Spleen (tissue), 11 donors: ENCODE measurements around the gene PSENEN. TPM values are rescaled to one million over a fixed set of nuclear protein-coding genes. Genes with fewer than 3 reads are reported as not detected.

Source experiments
- DNase-seq: peaks from one replicate; pipeline ENCODE4 v3.0.0-alpha.2; 2020
- H3K27ac ChIP-seq, 8 donors: fragments of 200-600 bp; sonication (generic) in 7 of 8; 1 replicate in 4 of 8; 2 replicates in 4 of 8; pipeline versions ENCODE4 v1.5.0 to v1.8.0; 2016 to 2021; ENCODE audit warnings: inconsistent platforms in 4 of 8, mild to moderate bottlenecking in 4 of 8, moderate library complexity in 1 of 8
- H3K27me3 ChIP-seq, 7 donors: fragments of 200-600 bp; sonication (generic) in 6 of 7; replicated peaks in 1 of 7; 1 replicate in 4 of 7; 2 replicates in 3 of 7; pipeline versions ENCODE4 v1.5.0 to v1.8.0; 2016 to 2021; ENCODE audit warnings: inconsistent platforms in 3 of 7, mild to moderate bottlenecking in 1 of 7
- H3K36me3 ChIP-seq, 6 donors: fragments of 200-600 bp; sonication (generic) in 5 of 6; 1 replicate in 4 of 6; 2 replicates in 2 of 6; pipeline versions ENCODE4 v1.5.0 to v1.8.0; 2016 to 2021; ENCODE audit warnings: inconsistent platforms in 2 of 6
- H3K4me1 ChIP-seq, 6 donors: fragments of 200-600 bp; sonication (generic) in 5 of 6; 1 replicate in 3 of 6; 2 replicates in 3 of 6; pipeline versions ENCODE4 v1.5.0 to v1.8.0; 2016 to 2021; ENCODE audit warnings: inconsistent platforms in 3 of 6
- H3K4me3 ChIP-seq, 8 donors: fragments of 200-600 bp; sonication (generic) in 7 of 8; 1 replicate in 4 of 8; 2 replicates in 4 of 8; pipeline versions ENCODE4 v1.5.0 to v1.8.0; 2016 to 2021; ENCODE audit warnings: inconsistent platforms in 4 of 8, mild to moderate bottlenecking in 4 of 8, moderate library complexity in 2 of 8
- H3K9me3 ChIP-seq, 8 donors: fragments of 200-600 bp; sonication (generic) in 7 of 8; 1 replicate in 4 of 8; 2 replicates in 4 of 8; pipeline versions ENCODE4 v1.5.0 to v1.8.0; 2016 to 2021; ENCODE audit warnings: inconsistent platforms in 4 of 8
- POLR2A ChIP-seq, 3 donors: fragments of 450-650 bp; IDR thresholded peaks; one replicate each; pipeline ENCODE4 v1.5.1; 2017; ENCODE audit warnings: antibody characterized with exemption in 3 of 3, mild to moderate bottlenecking in 1 of 3
- POLR2AphosphoS5 ChIP-seq, 3 donors: sonication (generic); formaldehyde crosslinking; IDR thresholded peaks; one replicate each; pipeline ENCODE4 v1.5.1; 2017; ENCODE audit warnings: antibody characterized with exemption in 3 of 3
- WGBS, 5 donors: extraction: QIAGEN DNeasy Blood & Tissue Kit in 3 of 5; methylation state at CpG; one replicate each; pipeline versions ENCODE4 v1.1.5 to v1.1.7; 2013 to 2018; 5-methylcytosine and 5-hydroxymethylcytosine counted together
- intact Hi-C: fragments of 100-400 bp; cut with DNase I; formaldehyde crosslinking; loops from one replicate; pipeline ENCODE4 v1.15.0; 2023; ENCODE audit warnings: low total_unique reads
- polyA plus RNA-seq, 3 donors: library from polyadenylated mRNA; stranded (reverse); fragments of 200-250 nt; gene quantifications; one replicate each; pipeline ENCODE4 v1.2.1, GENCODE V29; 2013
- total RNA-seq, 7 donors: library from RNA; depleted of rRNA in 3 of 7; stranded (reverse); fragments of >200 nt in 3 of 7; fragmentation: NEBNext Ultra II Directional in 4 of 7; extraction: Animal tissue kit (Norgen Biotek cat#: 25700) in 4 of 7; gene quantifications; one replicate each; pipeline versions ENCODE4 v1.1.0 to v1.2.1, GENCODE V29; 2016 to 2021
- TF ChIP-seq, protein P1 (sequence below), 11 experiments: fragments of 200-600 bp in 7 of 11; fragments of 450-650 bp in 4 of 11; sonication (generic) in 4 of 11; IDR thresholded peaks in 8 of 11; conservative IDR thresholded peaks in 3 of 11; 1 replicate in 7 of 11; 2 replicates in 4 of 11; pipeline versions ENCODE4 v1.4.0 to v1.8.0; 2016 to 2021; ENCODE audit warnings: antibody characterized with exemption in 11 of 11, inconsistent platforms in 4 of 11, mild to moderate bottlenecking in 1 of 11
- donor health status: healthy with polysubstance abuse.
- donor health status: DM: no; HTN: no; CAD: no; lungs with moderate emphysema.
- donor health status: DM: no; HTN: no; CAD: no.
- donor health status: Bipolar disorder and iron deficiency.
- donor health status: healthy.
- donor health status: DM: no; HTN: no; CAD: no.
- donor health status: DM: yes; HTN: yes; CAD: no.

The PSENEN gene
- total and polyA plus RNA-seq, 10 donors: 37.5 to 71.3 (median 51.0) TPM

DNA sequence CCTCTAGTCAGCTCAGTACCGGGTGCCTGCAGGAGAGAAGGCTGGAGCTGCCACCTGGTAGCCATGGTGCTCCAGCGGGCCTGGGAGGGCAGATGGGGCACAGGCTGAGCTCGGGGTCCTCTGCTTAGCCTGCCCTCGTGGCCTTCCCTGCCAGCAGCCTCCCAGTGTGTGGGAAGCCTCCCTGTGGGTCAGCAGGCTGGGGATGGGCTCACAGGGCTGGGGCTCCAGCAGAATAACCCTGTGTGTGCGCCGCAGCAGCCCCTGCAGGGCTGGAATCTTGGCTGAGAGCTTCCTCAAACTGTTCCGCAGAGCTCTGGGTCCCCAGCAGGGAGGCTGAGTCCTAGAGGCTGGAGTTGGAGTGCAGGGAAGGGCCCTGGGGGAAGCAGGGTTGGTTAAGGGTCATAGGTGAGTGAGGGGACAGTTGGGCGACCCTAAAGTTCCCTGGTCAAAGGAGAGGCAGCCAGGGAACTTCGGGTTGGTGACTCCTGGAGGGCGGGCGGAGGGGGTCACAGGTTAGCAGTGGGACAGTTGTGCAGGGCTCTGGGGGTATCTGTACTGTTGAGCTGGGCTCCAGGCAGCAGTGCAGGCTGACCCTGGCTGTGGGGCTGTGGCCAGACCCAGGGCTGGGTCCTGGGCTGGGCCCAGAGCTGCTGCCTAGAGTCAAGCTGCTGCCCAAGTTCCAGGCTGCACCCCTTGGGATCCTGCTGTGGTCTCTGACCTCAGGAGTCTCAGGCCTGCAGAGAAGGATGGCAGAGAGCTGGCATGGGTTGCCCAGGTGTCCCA, 43.9 kb downstream of the PSENEN start:
- Histone ChIP-seq H3K36me3 (peaks cover 0 to 34% (median 5%) of the 10 kb centered on the region in 6 donors), H3K9me3 (no peaks in the 10 kb centered on the region), H3K4me3 (no peak overlapping the region), H3K4me1 (no peaks in the 10 kb centered on the region), H3K27me3 (peaks cover 0 to 24% (median 0%) of the 10 kb centered on the region in 7 donors), H3K27ac (no peak overlapping the region)
- intact Hi-C loops: no loop called here
- TF ChIP-seq, protein P1, sequence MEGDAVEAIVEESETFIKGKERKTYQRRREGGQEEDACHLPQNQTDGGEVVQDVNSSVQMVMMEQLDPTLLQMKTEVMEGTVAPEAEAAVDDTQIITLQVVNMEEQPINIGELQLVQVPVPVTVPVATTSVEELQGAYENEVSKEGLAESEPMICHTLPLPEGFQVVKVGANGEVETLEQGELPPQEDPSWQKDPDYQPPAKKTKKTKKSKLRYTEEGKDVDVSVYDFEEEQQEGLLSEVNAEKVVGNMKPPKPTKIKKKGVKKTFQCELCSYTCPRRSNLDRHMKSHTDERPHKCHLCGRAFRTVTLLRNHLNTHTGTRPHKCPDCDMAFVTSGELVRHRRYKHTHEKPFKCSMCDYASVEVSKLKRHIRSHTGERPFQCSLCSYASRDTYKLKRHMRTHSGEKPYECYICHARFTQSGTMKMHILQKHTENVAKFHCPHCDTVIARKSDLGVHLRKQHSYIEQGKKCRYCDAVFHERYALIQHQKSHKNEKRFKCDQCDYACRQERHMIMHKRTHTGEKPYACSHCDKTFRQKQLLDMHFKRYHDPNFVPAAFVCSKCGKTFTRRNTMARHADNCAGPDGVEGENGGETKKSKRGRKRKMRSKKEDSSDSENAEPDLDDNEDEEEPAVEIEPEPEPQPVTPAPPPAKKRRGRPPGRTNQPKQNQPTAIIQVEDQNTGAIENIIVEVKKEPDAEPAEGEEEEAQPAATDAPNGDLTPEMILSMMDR (IDR thresholded peaks at IDR 0.05 in 8 of 11, conservative IDR thresholded peaks at IDR 0.05 in 3 of 11): no peak
- no peak for TF ChIP-seq POLR2AphosphoS5 (IDR thresholded peaks at IDR 0.05)
- no peak for TF ChIP-seq POLR2A (IDR thresholded peaks at IDR 0.05)
- WGBS, 5 donors: 85 to 92% (median 90%) methylated on average over 6 to 11 of the region's 11 CpGs
- no peak for DNase-seq

DNA sequence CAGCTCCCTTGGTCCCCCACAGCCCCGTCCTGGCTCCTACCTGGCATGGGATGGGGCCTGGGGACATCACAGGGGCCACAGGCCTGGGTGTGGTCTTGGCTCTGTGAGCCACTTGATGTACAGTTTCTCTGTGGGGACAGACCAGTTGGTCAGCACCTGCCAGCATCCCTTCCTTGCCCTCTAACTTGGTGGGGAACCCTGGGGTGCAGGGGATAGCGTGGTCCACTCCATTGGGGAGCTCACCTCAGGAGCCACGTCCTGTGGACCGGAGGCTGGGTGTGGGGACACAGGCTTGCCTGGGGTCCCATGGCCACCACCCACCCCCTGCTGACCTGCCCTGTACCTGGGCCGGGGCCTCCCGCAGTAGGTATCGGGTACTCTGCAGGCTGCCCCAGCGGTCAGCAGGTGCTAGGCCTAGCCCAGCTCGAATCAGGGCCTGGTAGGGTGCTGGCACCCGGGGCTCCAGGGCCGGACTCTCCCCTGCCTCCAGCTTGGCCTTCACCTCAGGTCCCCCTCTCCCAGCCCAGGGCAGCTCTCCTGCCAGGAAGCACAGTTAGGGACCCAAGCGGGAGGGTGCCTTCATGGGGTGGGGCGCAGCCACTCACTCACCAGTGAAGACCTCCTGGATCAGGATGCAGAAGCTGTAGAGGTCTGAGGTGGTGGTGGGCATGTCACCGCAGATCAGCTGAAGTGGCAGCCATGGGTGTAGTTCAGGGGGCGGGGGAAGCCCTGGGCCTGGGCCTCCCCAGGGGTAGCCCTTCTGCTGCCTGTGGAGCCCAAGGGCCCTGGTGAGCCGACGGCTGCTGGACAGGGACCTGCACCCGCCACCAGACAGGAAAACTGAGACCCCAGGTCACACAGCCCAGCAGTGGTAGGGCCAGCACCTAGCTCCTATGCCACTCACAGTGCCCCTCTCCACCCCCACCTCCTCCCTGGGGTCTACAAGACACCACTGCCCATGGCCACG, 44.8 kb downstream of the PSENEN start:
- Histone ChIP-seq H3K9me3 (no peaks in the 10 kb centered on the region), H3K4me1 (no peaks in the 10 kb centered on the region), H3K4me3 (no peak overlapping the region), H3K27ac (no peak overlapping the region), H3K36me3 (peaks cover 0 to 25% (median 1%) of the 10 kb centered on the region in 6 donors), H3K27me3 (peaks cover 0 to 30% (median 0%) of the 10 kb centered on the region in 7 donors)
- intact Hi-C loops: no loop called here
- TF ChIP-seq POLR2AphosphoS5 (IDR thresholded peaks at IDR 0.05) (no peak), POLR2A (IDR thresholded peaks at IDR 0.05) (no peak)
- TF ChIP-seq, protein P1 (IDR thresholded peaks at IDR 0.05 in 8 of 11, conservative IDR thresholded peaks at IDR 0.05 in 3 of 11): no peak
- 84 to 93% (median 88%) methylated on average over 5 to 19 of the region's 19 CpGs for WGBS, 5 donors
- DNase-seq: no peak

DNA sequence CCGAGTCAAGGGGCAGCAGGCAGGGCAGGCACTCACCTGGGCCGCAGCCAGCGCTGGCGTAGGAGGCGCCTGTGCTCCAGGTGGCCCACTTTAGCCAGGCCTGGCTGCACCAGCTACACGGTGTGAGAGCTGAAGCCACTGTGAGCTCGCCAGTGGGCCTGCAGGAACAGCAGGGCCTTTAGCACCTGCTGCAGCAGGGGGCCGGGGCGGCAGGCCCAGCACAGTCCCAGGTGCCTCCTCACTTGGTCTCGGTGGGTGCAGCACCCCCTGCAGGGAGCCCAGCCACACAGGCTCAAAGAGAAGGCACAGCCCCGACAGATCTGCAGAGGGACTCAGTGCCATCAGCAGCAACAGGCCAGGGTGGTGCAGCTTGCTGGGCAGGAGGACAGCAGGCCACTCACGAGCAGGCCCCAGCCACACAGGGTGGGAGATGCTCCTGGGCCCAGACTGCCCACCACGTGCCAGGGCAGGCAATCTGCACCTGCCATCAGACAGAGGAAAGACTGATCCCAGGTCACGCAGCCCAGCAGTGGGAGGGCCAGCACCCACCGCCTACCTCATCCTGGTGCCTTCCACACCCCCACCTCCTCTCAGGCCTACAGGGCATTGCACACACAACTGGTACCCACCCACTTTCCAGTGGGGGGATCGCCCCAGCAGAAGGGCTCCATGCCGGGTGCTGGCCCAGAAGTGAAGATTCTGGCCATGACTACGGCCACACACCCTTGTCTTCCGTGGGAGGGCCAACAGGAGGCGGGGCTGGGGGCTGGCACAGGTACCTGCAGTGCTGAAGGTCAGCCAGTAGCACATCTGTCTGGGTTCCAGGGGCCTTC, 45.7 kb downstream of the PSENEN start:
- H3K4me3 ChIP-seq: no peak overlapping the region
- no peak for DNase-seq
- 52 to 81% (median 72%) methylated on average over 5 to 20 of the region's 20 CpGs for whole genome bisulfite sequencing, 5 donors
- no peak overlapping the region for H3K27ac ChIP-seq
- H3K9me3 ChIP-seq: no peaks in the 10 kb centered on the region
- peaks cover 0 to 38% (median 0%) of the 10 kb centered on the region in 7 donors for H3K27me3 ChIP-seq
- TF ChIP-seq, protein P1 (IDR thresholded peaks at IDR 0.05 in 8 of 11, conservative IDR thresholded peaks at IDR 0.05 in 3 of 11): no peak
- peak in 1 of 3 donors; percentile 20 for TF ChIP-seq POLR2AphosphoS5 (IDR thresholded peaks at IDR 0.05)
- no peak for TF ChIP-seq POLR2A (IDR thresholded peaks at IDR 0.05)
- intact Hi-C loops: no loop called here
- no peaks in the 10 kb centered on the region for H3K4me1 ChIP-seq
- peaks cover 0 to 16% (median 0%) of the 10 kb centered on the region in 6 donors for H3K36me3 ChIP-seq
